WTC11 (cell line): ENCODE data around the gene CGRRF1. TPM values are rescaled to one million over a fixed set of nuclear protein-coding genes. Genes with fewer than 3 reads are reported as not detected.

Experiments used
- ATAC-seq: fragments of 200-7000 bp; cut with Tn5 transposase; 2 replicates; pipeline ENCODE4 v1.10.0; 2021; ENCODE audit warnings: mild to moderate bottlenecking, moderate library complexity
- CTCF ChIA-PET: fragments of 300-600 bp; sonication (Branson Sonifier 250); formaldehyde crosslinking; loops from one replicate; lab custom pipeline; 2021; ENCODE audit warnings: antibody characterized with exemption; lab: Charles Lee
- POLR2A ChIA-PET: fragments of 350-600 bp; sonication (Branson Sonifier 250); formaldehyde crosslinking; loops from one replicate; lab custom pipeline; 2021; ENCODE audit warnings: antibody characterized with exemption; lab: Charles Lee
- DNase-seq: peaks from one replicate; pipeline ENCODE4 v3.0.0; 2021; ENCODE audit warnings: low spot score
- H3K27ac Mint-ChIP-seq: 2 replicates; pipeline ENCODE4 v1.8.0; 2021; ENCODE audit warnings: mixed read lengths
- H3K27me3 Mint-ChIP-seq: 2 replicates; pipeline ENCODE4 v1.8.0; 2021; ENCODE audit warnings: low read depth, mild to moderate bottlenecking, moderate library complexity, mixed read lengths
- H3K36me3 Mint-ChIP-seq: 2 replicates; pipeline ENCODE4 v1.8.0; 2021; ENCODE audit warnings: mixed read lengths
- H3K4me1 Mint-ChIP-seq: 2 replicates; pipeline ENCODE4 v1.8.0; 2022; ENCODE audit warnings: mixed read lengths
- H3K4me3 Mint-ChIP-seq: 2 replicates; pipeline ENCODE4 v1.8.0; 2021; ENCODE audit warnings: mild to moderate bottlenecking, moderate library complexity, mixed read lengths
- H3K9me3 Mint-ChIP-seq: 2 replicates; pipeline ENCODE4 v1.8.0; 2021; ENCODE audit warnings: mixed read lengths
- ATF1 ChIP-seq: sonication (generic); formaldehyde crosslinking; IDR thresholded peaks from 2 replicates; pipeline ENCODE4 v1.8.1; 2023; ENCODE audit warnings: mild to moderate bottlenecking, moderate library complexity, missing genetic modification reagents
- CREB1 ChIP-seq: sonication (generic); formaldehyde crosslinking; IDR thresholded peaks from 2 replicates; pipeline ENCODE4 v1.8.0; 2023; ENCODE audit warnings: mild to moderate bottlenecking, missing genetic modification reagents
- GABPB1 ChIP-seq: sonication (generic); formaldehyde crosslinking; IDR thresholded peaks from 2 replicates; pipeline ENCODE4 v1.8.1; 2023; ENCODE audit warnings: mild to moderate bottlenecking, missing genetic modification reagents
- GRHL2 ChIP-seq: fragments of 250-450 bp; sonication (Bioruptor Pico); IDR thresholded peaks from 2 replicates; pipeline ENCODE4 v1.8.0; 2022; ENCODE audit warnings: mild to moderate bottlenecking, moderate library complexity; ENCODE audit not compliant: insufficient replicate concordance, severe bottlenecking
- KAT7 ChIP-seq: sonication (generic); formaldehyde crosslinking; IDR thresholded peaks from 2 replicates; pipeline ENCODE4 v1.8.1; 2023; ENCODE audit warnings: missing genetic modification reagents, mild to moderate bottlenecking, borderline replicate concordance
- NFATC4 ChIP-seq: fragments of 250-450 bp; sonication (Bioruptor Pico); IDR thresholded peaks from 2 replicates; pipeline ENCODE4 v1.9.0; 2021; ENCODE audit warnings: mild to moderate bottlenecking
- NR2C2 ChIP-seq: sonication (generic); formaldehyde crosslinking; IDR thresholded peaks from 2 replicates; pipeline ENCODE4 v1.8.0; 2022; ENCODE audit warnings: mild to moderate bottlenecking, missing genetic modification reagents
- RELA ChIP-seq: sonication (generic); formaldehyde crosslinking; IDR thresholded peaks from 2 replicates; pipeline ENCODE4 v1.8.1; 2022; ENCODE audit warnings: missing genetic modification reagents, mild to moderate bottlenecking, borderline replicate concordance
- SMAD4 ChIP-seq: sonication (generic); formaldehyde crosslinking; IDR thresholded peaks from 2 replicates; pipeline ENCODE4 v1.8.0; 2022; ENCODE audit warnings: mild to moderate bottlenecking, missing genetic modification reagents
- ZNF138 ChIP-seq: sonication (generic); formaldehyde crosslinking; conservative IDR thresholded peaks from 2 replicates; pipeline ENCODE4 v1.8.1; 2022; ENCODE audit warnings: mild to moderate bottlenecking, moderate library complexity, missing genetic modification reagents
- ZNF263 ChIP-seq: sonication (generic); formaldehyde crosslinking; IDR thresholded peaks from 2 replicates; pipeline ENCODE4 v1.8.1; 2022; ENCODE audit warnings: low read depth, mild to moderate bottlenecking, moderate library complexity, missing genetic modification reagents
- ZNF423 ChIP-seq: fragments of 250-450 bp; sonication (Bioruptor Pico); IDR thresholded peaks from 2 replicates; pipeline ENCODE4 v2.1.2; 2022; ENCODE audit warnings: mild to moderate bottlenecking, moderate library complexity
- total RNA-seq: library from RNA; stranded (reverse); gene quantifications from 3 replicates; pipeline ENCODE4 v1.2.3, GENCODE V29; 2021
- TF ChIP-seq, protein P1 (sequence below): sonication (generic); formaldehyde crosslinking; conservative IDR thresholded peaks from 2 replicates; pipeline ENCODE4 v1.8.1; 2022; ENCODE audit warnings: mild to moderate bottlenecking, missing genetic modification reagents
- TF ChIP-seq, protein P2 (sequence below): fragments of 250-450 bp; sonication (Bioruptor Pico); conservative IDR thresholded peaks from 2 replicates; pipeline ENCODE4 v1.9.0; 2021; ENCODE audit warnings: mild to moderate bottlenecking
- TF ChIP-seq, protein P3 (sequence below): sonication (generic); formaldehyde crosslinking; IDR thresholded peaks from 2 replicates; pipeline ENCODE4 v1.8.0; 2022; ENCODE audit warnings: mild to moderate bottlenecking, missing genetic modification reagents
- TF ChIP-seq, protein P4 (sequence below): sonication (generic); formaldehyde crosslinking; IDR thresholded peaks from 2 replicates; pipeline ENCODE4 v1.8.1; 2023; ENCODE audit warnings: mild to moderate bottlenecking, moderate library complexity, missing genetic modification reagents
- TF ChIP-seq, protein P5 (sequence below): sonication (generic); formaldehyde crosslinking; IDR thresholded peaks from 2 replicates; pipeline ENCODE4 v1.8.0; 2022; ENCODE audit warnings: mild to moderate bottlenecking, missing genetic modification reagents
- TF ChIP-seq, protein P6 (sequence below): fragments of 250-450 bp; sonication (Bioruptor Pico); IDR thresholded peaks from 2 replicates; pipeline ENCODE4 v1.9.0; 2021; ENCODE audit warnings: mild to moderate bottlenecking, borderline replicate concordance
- TF ChIP-seq, protein P7 (sequence below): sonication (generic); formaldehyde crosslinking; IDR thresholded peaks from 2 replicates; pipeline ENCODE4 v1.8.1; 2023; ENCODE audit warnings: mild to moderate bottlenecking, missing genetic modification reagents
- TF ChIP-seq, protein P8 (sequence below): sonication (generic); formaldehyde crosslinking; IDR thresholded peaks from 2 replicates; pipeline ENCODE4 v1.8.0; 2022; ENCODE audit warnings: mild to moderate bottlenecking, missing genetic modification reagents

The CGRRF1 gene
- total RNA-seq, 1 experiment from 2014 or later, result 15.1 TPM

DNA sequence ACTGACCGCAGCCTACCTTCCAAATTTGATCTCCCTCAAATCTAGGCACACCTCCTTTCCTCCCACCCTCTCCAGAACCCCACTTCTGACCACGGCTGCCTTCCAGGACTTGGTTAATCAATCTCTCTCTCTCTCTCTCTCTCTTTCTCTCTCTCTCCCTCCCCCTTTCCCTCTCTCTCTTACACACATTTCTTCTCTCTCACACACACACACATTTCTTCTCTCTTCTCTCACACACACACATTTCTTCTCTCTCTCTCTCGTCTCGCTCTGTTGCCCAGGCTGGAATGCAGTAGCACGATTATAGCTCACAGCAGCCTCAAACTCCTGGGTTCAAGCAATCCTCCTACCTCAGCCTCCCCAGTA is 20.4 kb upstream of the CGRRF1 start:
- Mint-ChIP-seq H3K36me3 (no peaks in the 10 kb centered on the region), H3K4me1 (peaks cover 49% of the 10 kb centered on the region), H3K4me3 (peak overlapping the region; percentile 83), H3K27ac (peak overlapping the region; percentile 95), H3K27me3 (no peaks in the 10 kb centered on the region), H3K9me3 (no peaks in the 10 kb centered on the region)
- TF ChIP-seq ZNF423 (CRISPR knock-in tag) (no peak), NFATC4 (CRISPR knock-in tag) (no peak), SMAD4 (no peak), ZNF263 (no peak), NR2C2 (no peak), ATF1 (no peak), GABPB1 (no peak)
- TF ChIP-seq, protein P1, sequence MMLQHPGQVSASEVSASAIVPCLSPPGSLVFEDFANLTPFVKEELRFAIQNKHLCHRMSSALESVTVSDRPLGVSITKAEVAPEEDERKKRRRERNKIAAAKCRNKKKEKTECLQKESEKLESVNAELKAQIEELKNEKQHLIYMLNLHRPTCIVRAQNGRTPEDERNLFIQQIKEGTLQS (CRISPR knock-in tag), result no peak
- TF ChIP-seq, protein P2, sequence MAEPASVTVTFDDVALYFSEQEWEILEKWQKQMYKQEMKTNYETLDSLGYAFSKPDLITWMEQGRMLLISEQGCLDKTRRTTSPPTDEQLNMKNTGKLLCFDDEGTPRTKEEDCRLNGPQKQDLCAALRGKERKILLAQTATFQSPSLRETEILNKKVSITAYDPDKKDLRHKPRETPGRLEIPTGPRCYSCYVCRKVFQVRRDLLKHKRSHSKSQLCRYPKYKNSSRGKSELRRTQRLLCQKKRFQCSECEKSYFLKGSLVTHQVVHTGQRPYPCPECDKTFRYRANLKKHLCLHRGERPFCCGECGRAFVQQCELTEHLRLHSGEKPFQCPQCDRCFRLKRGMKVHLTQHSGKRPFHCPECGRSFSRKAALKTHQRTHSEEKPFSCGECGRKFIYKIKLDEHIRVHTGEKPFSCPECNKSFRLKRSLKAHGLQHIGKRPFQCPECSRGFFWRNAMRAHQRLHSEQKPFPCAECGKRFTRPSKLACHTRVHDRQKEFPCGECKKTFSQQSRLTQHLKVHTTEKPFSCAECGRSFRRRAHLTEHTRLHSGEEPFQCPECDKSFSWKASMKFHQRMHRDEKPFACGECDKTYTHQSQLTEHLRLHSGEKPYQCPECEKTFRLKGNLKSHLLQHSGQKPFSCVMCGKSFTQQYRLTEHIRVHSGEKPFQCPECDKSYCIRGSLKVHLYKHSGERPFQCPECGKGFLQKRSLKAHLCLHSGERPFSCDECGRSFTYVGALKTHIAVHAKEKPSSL (CRISPR knock-in tag), result no peak
- TF ChIP-seq, protein P3, sequence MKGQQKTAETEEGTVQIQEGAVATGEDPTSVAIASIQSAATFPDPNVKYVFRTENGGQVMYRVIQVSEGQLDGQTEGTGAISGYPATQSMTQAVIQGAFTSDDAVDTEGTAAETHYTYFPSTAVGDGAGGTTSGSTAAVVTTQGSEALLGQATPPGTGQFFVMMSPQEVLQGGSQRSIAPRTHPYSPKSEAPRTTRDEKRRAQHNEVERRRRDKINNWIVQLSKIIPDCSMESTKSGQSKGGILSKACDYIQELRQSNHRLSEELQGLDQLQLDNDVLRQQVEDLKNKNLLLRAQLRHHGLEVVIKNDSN (CRISPR knock-in tag), result no peak
- CTCF ChIA-PET, result interaction anchor here (1.4 to 3.5 kb wide), 3 partner anchors 20 to 76 kb away, joined by 3 to 16 read pairs (median 3); partner anchors contain the start of gene CGRRF1
- DNase-seq (no peak), ATAC-seq (no peak)
- POLR2A ChIA-PET, result interaction anchor here (0.7 kb wide), 2 partner anchors 921 to 1936 kb away, joined by 3 to 7 read pairs; partner anchors contain the start of gene GPR137C

DNA sequence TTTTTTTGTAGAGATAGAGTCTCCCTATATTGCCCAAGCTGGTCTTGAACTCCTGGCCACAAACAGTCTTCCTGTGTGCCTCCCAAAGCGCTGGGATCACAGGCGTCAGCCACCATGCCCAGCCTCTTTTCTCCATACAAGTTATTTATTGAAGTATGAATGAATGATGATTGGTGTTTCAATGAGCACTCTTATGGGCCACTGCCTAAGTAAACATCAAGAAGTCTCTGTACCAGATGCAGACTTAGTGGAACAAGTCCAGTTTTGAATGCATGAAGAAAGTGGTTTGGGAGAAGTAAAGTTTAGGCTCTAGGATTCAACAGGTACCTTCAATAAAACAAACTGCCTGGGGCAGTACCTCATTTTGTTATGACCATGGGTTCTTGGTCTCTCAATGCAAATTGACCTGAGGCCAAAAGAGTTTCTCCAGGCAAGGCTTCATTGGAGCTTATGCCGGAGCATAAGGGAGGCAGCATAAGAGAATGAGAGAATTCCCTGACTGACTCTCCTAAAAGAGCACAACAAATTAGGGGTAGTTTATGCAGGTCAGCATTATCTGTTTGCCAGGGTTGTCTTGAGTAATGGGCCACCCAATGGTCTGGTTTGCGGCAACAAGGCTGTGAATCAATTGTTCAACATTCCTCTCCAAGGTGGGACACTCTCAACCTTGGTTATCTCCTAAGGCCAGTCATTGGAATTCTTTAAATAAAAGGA is 19.8 kb upstream of the CGRRF1 start:
- Mint-ChIP-seq H3K4me3 (peak overlapping the region; percentile 83), H3K9me3 (no peaks in the 10 kb centered on the region), H3K4me1 (peaks cover 49% of the 10 kb centered on the region), H3K36me3 (no peaks in the 10 kb centered on the region), H3K27ac (peak overlapping the region; percentile 95), H3K27me3 (no peaks in the 10 kb centered on the region)
- POLR2A ChIA-PET, result interaction anchor here (0.6 kb wide), 1 partner anchor 76 kb away, joined by 3 read pairs; no protein-coding TSS in a partner anchor
- CTCF ChIA-PET, result interaction anchor here (1.4 to 3.5 kb wide), 3 partner anchors 19 to 76 kb away, joined by 3 to 16 read pairs (median 3); partner anchors contain the start of gene CGRRF1
- ATAC-seq (no peak), DNase-seq (no peak)
- TF ChIP-seq, protein P4, sequence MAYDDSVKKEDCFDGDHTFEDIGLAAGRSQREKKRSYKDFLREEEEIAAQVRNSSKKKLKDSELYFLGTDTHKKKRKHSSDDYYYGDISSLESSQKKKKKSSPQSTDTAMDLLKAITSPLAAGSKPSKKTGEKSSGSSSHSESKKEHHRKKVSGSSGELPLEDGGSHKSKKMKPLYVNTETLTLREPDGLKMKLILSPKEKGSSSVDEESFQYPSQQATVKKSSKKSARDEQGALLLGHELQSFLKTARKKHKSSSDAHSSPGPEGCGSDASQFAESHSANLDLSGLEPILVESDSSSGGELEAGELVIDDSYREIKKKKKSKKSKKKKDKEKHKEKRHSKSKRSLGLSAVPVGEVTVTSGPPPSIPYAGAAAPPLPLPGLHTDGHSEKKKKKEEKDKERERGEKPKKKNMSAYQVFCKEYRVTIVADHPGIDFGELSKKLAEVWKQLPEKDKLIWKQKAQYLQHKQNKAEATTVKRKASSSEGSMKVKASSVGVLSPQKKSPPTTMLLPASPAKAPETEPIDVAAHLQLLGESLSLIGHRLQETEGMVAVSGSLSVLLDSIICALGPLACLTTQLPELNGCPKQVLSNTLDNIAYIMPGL (CRISPR knock-in tag), result no peak
- TF ChIP-seq CREB1, result no peak
- no peak for TF ChIP-seq RELA (CRISPR knock-in tag)
- no peak for TF ChIP-seq NR2C2
- no peak for TF ChIP-seq GRHL2 (CRISPR knock-in tag)
- no peak for TF ChIP-seq KAT7
- TF ChIP-seq, protein P5, sequence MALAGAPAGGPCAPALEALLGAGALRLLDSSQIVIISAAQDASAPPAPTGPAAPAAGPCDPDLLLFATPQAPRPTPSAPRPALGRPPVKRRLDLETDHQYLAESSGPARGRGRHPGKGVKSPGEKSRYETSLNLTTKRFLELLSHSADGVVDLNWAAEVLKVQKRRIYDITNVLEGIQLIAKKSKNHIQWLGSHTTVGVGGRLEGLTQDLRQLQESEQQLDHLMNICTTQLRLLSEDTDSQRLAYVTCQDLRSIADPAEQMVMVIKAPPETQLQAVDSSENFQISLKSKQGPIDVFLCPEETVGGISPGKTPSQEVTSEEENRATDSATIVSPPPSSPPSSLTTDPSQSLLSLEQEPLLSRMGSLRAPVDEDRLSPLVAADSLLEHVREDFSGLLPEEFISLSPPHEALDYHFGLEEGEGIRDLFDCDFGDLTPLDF (CRISPR knock-in tag), result no peak
- TF ChIP-seq, protein P6, sequence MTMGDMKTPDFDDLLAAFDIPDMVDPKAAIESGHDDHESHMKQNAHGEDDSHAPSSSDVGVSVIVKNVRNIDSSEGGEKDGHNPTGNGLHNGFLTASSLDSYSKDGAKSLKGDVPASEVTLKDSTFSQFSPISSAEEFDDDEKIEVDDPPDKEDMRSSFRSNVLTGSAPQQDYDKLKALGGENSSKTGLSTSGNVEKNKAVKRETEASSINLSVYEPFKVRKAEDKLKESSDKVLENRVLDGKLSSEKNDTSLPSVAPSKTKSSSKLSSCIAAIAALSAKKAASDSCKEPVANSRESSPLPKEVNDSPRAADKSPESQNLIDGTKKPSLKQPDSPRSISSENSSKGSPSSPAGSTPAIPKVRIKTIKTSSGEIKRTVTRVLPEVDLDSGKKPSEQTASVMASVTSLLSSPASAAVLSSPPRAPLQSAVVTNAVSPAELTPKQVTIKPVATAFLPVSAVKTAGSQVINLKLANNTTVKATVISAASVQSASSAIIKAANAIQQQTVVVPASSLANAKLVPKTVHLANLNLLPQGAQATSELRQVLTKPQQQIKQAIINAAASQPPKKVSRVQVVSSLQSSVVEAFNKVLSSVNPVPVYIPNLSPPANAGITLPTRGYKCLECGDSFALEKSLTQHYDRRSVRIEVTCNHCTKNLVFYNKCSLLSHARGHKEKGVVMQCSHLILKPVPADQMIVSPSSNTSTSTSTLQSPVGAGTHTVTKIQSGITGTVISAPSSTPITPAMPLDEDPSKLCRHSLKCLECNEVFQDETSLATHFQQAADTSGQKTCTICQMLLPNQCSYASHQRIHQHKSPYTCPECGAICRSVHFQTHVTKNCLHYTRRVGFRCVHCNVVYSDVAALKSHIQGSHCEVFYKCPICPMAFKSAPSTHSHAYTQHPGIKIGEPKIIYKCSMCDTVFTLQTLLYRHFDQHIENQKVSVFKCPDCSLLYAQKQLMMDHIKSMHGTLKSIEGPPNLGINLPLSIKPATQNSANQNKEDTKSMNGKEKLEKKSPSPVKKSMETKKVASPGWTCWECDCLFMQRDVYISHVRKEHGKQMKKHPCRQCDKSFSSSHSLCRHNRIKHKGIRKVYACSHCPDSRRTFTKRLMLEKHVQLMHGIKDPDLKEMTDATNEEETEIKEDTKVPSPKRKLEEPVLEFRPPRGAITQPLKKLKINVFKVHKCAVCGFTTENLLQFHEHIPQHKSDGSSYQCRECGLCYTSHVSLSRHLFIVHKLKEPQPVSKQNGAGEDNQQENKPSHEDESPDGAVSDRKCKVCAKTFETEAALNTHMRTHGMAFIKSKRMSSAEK (CRISPR knock-in tag), result no peak
- TF ChIP-seq, protein P7, sequence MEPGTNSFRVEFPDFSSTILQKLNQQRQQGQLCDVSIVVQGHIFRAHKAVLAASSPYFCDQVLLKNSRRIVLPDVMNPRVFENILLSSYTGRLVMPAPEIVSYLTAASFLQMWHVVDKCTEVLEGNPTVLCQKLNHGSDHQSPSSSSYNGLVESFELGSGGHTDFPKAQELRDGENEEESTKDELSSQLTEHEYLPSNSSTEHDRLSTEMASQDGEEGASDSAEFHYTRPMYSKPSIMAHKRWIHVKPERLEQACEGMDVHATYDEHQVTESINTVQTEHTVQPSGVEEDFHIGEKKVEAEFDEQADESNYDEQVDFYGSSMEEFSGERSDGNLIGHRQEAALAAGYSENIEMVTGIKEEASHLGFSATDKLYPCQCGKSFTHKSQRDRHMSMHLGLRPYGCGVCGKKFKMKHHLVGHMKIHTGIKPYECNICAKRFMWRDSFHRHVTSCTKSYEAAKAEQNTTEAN (CRISPR knock-in tag), result no peak
- TF ChIP-seq, protein P8, sequence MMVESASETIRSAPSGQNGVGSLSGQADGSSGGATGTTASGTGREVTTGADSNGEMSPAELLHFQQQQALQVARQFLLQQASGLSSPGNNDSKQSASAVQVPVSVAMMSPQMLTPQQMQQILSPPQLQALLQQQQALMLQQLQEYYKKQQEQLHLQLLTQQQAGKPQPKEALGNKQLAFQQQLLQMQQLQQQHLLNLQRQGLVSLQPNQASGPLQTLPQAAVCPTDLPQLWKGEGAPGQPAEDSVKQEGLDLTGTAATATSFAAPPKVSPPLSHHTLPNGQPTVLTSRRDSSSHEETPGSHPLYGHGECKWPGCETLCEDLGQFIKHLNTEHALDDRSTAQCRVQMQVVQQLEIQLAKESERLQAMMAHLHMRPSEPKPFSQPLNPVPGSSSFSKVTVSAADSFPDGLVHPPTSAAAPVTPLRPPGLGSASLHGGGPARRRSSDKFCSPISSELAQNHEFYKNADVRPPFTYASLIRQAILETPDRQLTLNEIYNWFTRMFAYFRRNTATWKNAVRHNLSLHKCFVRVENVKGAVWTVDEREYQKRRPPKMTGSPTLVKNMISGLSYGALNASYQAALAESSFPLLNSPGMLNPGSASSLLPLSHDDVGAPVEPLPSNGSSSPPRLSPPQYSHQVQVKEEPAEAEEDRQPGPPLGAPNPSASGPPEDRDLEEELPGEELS (CRISPR knock-in tag), result no peak
- TF ChIP-seq ZNF138 (CRISPR knock-in tag), result no peak
- TF ChIP-seq ZNF263, result no peak
